Esophagus squamous epithelium (tissue), 5 donors: Measurements from ENCODE around the gene MT1F. TPM values are rescaled to one million over a fixed set of nuclear protein-coding genes. Genes with fewer than 3 reads are reported as not detected.

Source experiments
- DNase-seq: peaks from one replicate; lab custom pipeline; 2025; lab: John Stamatoyannopoulos, UW
- H3K27ac ChIP-seq, 4 donors: fragments of 200-600 bp; sonication (generic); one replicate each; pipeline ENCODE4 v1.5.1; 2016 to 2019; ENCODE audit warnings: mild to moderate bottlenecking in 1 of 4
- H3K27me3 ChIP-seq, 4 donors: fragments of 200-600 bp; sonication (generic); 1 replicate in 3 of 4; 2 replicates in 1 of 4; pipeline versions ENCODE4 v1.5.1 to v1.6.0; 2017 to 2021; ENCODE audit warnings: antibody characterized with exemption in 1 of 4
- H3K36me3 ChIP-seq, 3 donors: fragments of 200-600 bp; sonication (generic); one replicate each; pipeline ENCODE4 v1.5.1; 2016 to 2019
- H3K4me1 ChIP-seq, 3 donors: fragments of 200-600 bp; sonication (generic); one replicate each; pipeline ENCODE4 v1.5.1; 2017 to 2019
- H3K4me3 ChIP-seq, 4 donors: fragments of 200-600 bp; sonication (generic); 1 replicate in 3 of 4; 2 replicates in 1 of 4; pipeline ENCODE4 v1.5.1; 2016 to 2019; ENCODE audit warnings: mild to moderate bottlenecking in 2 of 4, moderate library complexity in 1 of 4
- H3K9me3 ChIP-seq, 3 donors: fragments of 200-600 bp; sonication (generic); one replicate each; pipeline ENCODE4 v1.5.1; 2016 to 2019
- POLR2A ChIP-seq, 4 donors: fragments of 450-650 bp; IDR thresholded peaks; one replicate each; pipeline ENCODE4 v1.6.1; 2017; ENCODE audit warnings: antibody characterized with exemption in 4 of 4, mild to moderate bottlenecking in 4 of 4, moderate library complexity in 3 of 4
- WGBS, 2 donors: methylation state at CpG; one replicate each; pipeline ENCODE4 v1.1.5; 2018; 5-methylcytosine and 5-hydroxymethylcytosine counted together
- intact Hi-C: fragments of 100-400 bp; cut with DNase I; formaldehyde crosslinking; loops from one replicate; pipeline ENCODE4 v1.15.0; 2022
- total RNA-seq, 4 donors: library from RNA; depleted of rRNA; stranded (reverse); fragments of >200 nt; gene quantifications; one replicate each; pipeline ENCODE4 v1.1.0, GENCODE V29; 2016
- TF ChIP-seq, protein P1 (sequence below), 6 experiments: fragments of 450-650 bp in 4 of 6; fragments of 200-600 bp in 2 of 6; sonication (generic) in 2 of 6; IDR thresholded peaks; one replicate each; pipeline ENCODE4 v1.5.1; 2016 to 2019; ENCODE audit warnings: antibody characterized with exemption in 6 of 6, mild to moderate bottlenecking in 4 of 6, moderate library complexity in 4 of 6
- donor health status: DM: yes; HTN: yes; CAD: no.

MT1F gene
- total RNA-seq, 4 donors from 2014 or later = 2.8 to 4.2 (median 2.9) TPM; not detected in 1

DNA sequence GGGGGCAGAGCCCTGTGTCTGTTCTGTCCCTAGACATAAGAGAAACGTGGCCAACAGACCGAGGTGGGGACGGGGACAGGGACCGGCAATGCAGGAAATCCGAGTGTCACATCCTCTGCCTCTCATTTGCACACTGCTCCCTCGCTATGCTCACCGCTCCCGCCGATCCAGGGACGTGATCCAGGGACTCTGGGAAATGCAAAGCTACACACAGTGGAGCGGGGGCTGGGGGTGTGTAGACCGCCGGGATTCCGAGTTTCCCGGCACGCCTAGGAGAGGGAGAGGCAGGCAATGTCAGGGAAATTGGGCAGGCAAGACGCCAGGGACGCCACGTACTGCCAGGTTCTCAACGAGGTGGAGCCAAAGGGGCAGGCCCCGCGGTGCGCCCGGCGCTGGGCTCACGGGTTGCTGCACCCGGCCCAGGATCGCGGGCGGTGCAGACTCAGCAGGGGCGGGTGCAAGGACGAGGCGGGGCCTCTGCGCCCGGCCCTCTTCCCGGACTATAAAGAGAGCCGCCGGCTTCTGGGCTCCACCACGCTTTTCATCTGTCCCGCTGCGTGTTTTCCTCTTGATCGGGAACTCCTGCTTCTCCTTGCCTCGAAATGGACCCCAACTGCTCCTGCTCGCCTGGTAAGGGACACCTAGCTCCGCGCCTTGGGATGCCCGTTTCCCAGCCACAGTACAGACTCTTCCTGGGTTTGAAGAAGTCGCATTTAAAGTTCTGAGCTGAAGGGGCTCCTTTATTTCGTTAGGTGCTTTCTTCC is 24.4 kb downstream of the MT1F start, which contains the start of gene MT1X:
TSS of gene MT1X (plus strand) at position 532 of the 764 bp plus-strand sequence. CDS start at position 603, 71 bp downstream.
- 2 to 3% methylated on average over 10 to 39 of the region's 49 CpGs for whole genome bisulfite sequencing, 2 donors
- peak within 1 kb of the TSS; percentile 67 to 87 (median 82) for H3K4me3 ChIP-seq
- peak in 3 of 4 donors; percentile 58 to 98 (median 98) for TF ChIP-seq POLR2A (IDR thresholded peaks at IDR 0.05)
- TF ChIP-seq, protein P1, sequence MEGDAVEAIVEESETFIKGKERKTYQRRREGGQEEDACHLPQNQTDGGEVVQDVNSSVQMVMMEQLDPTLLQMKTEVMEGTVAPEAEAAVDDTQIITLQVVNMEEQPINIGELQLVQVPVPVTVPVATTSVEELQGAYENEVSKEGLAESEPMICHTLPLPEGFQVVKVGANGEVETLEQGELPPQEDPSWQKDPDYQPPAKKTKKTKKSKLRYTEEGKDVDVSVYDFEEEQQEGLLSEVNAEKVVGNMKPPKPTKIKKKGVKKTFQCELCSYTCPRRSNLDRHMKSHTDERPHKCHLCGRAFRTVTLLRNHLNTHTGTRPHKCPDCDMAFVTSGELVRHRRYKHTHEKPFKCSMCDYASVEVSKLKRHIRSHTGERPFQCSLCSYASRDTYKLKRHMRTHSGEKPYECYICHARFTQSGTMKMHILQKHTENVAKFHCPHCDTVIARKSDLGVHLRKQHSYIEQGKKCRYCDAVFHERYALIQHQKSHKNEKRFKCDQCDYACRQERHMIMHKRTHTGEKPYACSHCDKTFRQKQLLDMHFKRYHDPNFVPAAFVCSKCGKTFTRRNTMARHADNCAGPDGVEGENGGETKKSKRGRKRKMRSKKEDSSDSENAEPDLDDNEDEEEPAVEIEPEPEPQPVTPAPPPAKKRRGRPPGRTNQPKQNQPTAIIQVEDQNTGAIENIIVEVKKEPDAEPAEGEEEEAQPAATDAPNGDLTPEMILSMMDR (IDR thresholded peaks at IDR 0.05) = peak in 1 of 6 experiments; percentile 12
- H3K9me3 ChIP-seq = no peaks in the 10 kb centered on the region
- peaks cover 28 to 78% (median 35%) of the 10 kb centered on the region in 3 donors for H3K4me1 ChIP-seq
- DNase-seq = peak; percentile 50
- H3K27ac ChIP-seq = peak within 1 kb of the TSS; percentile 86 to 93 (median 90)
- intact Hi-C loops = no loop called here
- H3K36me3 ChIP-seq = peaks cover 0 to 12% (median 0%) of the 10 kb centered on the region in 3 donors
- H3K27me3 ChIP-seq = no peaks in the 10 kb centered on the region

DNA sequence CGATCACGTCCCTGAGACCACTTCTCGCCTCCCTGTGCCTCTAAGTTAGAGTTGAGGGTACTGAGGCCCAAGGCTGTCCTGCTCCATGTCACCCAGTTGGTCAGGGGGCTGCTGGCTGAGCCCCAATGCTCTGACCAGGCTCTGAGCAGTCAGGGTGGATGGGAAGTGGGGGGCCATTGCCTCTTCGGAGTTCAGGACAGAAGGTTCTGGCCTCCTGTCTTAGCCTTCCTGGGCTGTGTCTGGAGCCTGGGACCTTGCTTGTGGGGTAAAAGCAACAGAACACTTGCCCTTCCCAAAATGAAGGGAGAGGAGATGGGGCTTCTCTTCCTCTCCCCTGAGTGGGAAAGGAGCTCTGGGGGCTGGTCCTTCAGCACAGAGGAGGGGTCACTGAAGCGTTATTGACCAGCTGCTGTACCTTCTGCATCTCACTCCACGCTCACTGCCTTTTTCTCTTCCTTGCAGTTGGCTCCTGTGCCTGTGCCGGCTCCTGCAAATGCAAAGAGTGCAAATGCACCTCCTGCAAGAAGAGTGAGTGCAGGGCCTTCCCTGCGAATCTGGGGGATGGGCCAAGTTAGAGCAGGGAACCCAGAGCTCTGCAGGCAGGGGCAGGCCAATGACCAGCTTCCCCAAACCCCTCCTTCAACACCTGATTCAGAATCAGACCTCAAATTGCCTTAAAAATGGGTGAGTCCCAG is 25.1 kb downstream of the MT1F start:
- Histone ChIP-seq H3K27me3 (no peaks in the 10 kb centered on the region), H3K4me1 (peaks cover 28 to 80% (median 35%) of the 10 kb centered on the region in 3 donors), H3K4me3 (peak overlapping the region; percentile 67 to 87 (median 82)), H3K36me3 (peaks cover 0 to 12% (median 0%) of the 10 kb centered on the region in 3 donors), H3K27ac (peak overlapping the region; percentile 86 to 93 (median 90)), H3K9me3 (no peaks in the 10 kb centered on the region)
- intact Hi-C loops = no loop called here
- TF ChIP-seq POLR2A (IDR thresholded peaks at IDR 0.05) = no peak
- TF ChIP-seq, protein P1 (IDR thresholded peaks at IDR 0.05) = no peak
- 12 to 17% methylated on average over 3 to 7 of the region's 8 CpGs for WGBS, 2 donors
- no peak for DNase-seq

DNA sequence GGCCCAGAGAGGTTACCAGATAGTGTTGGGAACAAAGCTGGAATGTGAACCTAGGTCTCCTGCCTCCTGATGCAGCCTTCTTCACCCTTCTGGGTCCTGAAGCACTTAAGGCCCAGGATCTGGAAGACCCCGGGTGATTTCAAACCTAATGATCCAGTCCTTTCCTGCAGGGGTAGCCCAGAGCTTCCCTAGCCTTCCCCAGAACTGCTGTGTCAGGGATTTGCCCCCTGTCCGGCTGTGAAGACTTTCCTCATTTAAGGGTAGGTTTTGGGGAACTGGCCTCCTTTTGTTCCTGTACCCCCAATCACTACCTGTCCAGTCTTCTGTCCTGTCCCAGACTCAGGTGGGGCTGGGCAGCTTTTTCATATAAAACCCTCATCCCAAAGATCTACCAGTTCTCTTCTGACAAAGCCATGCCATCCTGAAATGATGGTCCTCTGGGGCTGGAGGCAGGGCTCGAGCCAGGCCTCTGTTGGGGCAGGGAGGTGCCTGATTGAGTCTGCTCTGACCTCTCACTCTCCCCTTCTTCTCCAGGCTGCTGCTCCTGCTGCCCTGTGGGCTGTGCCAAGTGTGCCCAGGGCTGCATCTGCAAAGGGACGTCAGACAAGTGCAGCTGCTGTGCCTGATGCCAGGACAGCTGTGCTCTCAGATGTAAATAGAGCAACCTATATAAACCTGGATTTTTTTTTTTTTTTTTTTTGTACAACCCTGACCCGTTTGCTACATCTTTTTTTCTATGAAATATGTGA is 25.8 kb downstream of the MT1F start:
- 42 to 48% methylated on average over 5 of the region's 5 CpGs for WGBS, 2 donors
- peaks cover 0 to 12% (median 0%) of the 10 kb centered on the region in 3 donors for H3K36me3 ChIP-seq
- no peak for TF ChIP-seq POLR2A (IDR thresholded peaks at IDR 0.05)
- TF ChIP-seq, protein P1 (IDR thresholded peaks at IDR 0.05) = no peak
- H3K4me3 ChIP-seq = peak overlapping the region; percentile 67 to 87 (median 82)
- intact Hi-C loops = no loop called here
- H3K9me3 ChIP-seq = no peaks in the 10 kb centered on the region
- H3K27me3 ChIP-seq = no peaks in the 10 kb centered on the region
- H3K4me1 ChIP-seq = peaks cover 28 to 80% (median 35%) of the 10 kb centered on the region in 3 donors
- no peak for DNase-seq
- H3K27ac ChIP-seq = peak overlapping the region; percentile 86 to 93 (median 90)

DNA sequence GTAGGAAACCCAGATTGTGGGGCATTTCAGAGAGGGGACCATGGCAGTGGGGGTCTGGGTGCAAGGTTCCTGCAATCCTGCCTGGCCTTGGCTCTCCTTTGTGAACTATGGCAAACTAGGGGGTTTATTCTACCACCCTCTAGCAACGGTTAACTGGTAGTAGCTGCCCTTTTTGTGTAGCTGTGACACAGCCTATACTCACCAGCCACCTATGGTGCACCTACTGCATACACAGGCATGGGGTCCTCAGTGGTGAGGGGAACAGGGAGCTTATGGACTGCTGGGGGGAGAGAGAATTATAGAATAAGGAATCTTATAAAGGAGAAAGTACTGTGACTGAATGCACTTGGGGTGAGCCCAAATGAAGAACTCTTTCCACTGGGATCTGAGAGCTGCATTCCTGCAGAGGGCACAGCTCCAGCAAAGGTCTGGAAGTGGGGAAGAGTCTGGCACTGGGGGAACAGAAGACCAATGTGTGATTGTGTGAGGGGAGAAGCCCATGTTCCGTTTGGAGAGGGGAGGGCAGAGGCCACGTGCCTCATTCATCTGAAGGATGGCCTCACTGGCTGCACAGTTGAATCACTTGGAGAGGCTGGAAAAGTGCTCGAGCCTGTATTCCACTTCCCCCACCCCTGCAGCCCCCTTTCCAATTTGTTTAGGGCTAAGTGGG is 26.6 kb downstream of the MT1F start:
- no peaks in the 10 kb centered on the region for H3K9me3 ChIP-seq
- TF ChIP-seq, protein P1 (IDR thresholded peaks at IDR 0.05) = no peak
- TF ChIP-seq POLR2A (IDR thresholded peaks at IDR 0.05) = no peak
- peaks cover 0 to 12% (median 0%) of the 10 kb centered on the region in 3 donors for H3K36me3 ChIP-seq
- 34 to 61% methylated on average over 4 of the region's 4 CpGs for WGBS, 2 donors
- peaks cover 28 to 81% (median 41%) of the 10 kb centered on the region in 3 donors for H3K4me1 ChIP-seq
- H3K27me3 ChIP-seq = no peaks in the 10 kb centered on the region
- no peak for DNase-seq
- intact Hi-C loops = no loop called here
- peak overlapping the region; percentile 67 to 87 (median 82) for H3K4me3 ChIP-seq
- peak overlapping the region; percentile 86 to 93 (median 90) for H3K27ac ChIP-seq
